K562 (cell line): Measurements from ENCODE around the gene SPEF1. TPM values are rescaled to one million over a fixed set of nuclear protein-coding genes. Genes with fewer than 3 reads are reported as not detected.
A peak's percentile ranks its signal among the peaks of the same experiment; 100 is the strongest.

Experiments used
- ATAC-seq: fragments of 200-7000 bp; cut with Tn5 transposase; 3 replicates; pipeline ENCODE4 v1.9.1; 2020; ENCODE audit warnings: moderate library complexity
- BruUV-seq: library from RNA; stranded (reverse); fragments of 400-500 nt; replicated peaks from 2 replicates; lab custom pipeline; 2021; lab: Mats Ljungman, UMichigan
- CTCF ChIA-PET: fragments of 300-600 bp; formaldehyde crosslinking; extraction: SDS; loops from one replicate; lab custom pipeline; 2021; ENCODE audit warnings: low intra/inter-chr PET ratio; lab: Yijun Ruan, JAX
- POLR2A ChIA-PET: fragments of 300-600, 350-650 bp; sonication (Branson Sonifier 250); formaldehyde crosslinking; extraction: SDS; loops from one replicate; lab custom pipeline; 2021; ENCODE audit warnings: antibody characterized with exemption, inconsistent platforms; lab: Yijun Ruan, JAX
- DNase-seq, 4 experiments: peaks; one replicate each; pipeline versions ENCODE4 v3.0.0 to v3.0.0-alpha.2; 2011 to 2018; ENCODE audit warnings: low spot score in 3 of 4, mixed read lengths in 3 of 4; ENCODE audit errors: extremely low read depth in 1 of 4
- FAIRE-seq: peaks from 2 replicates; lab custom pipeline; 2011; peaks lifted over from hg19 to GRCh38; lab: Jason Lieb, UNC
- H2AFZ ChIP-seq: 2 replicates; pipeline ENCODE4 v1.6.0; 2011; ENCODE audit warnings: low read depth, low read length, control low read depth, inconsistent platforms
- H3K27ac ChIP-seq: fragments of 200-600 bp; 3 replicates; pipeline ENCODE4 v1.8.0; 2011; ENCODE audit warnings: low read depth, mild to moderate bottlenecking, control low read depth, inconsistent platforms, low read length, moderate library complexity, mixed read lengths; ENCODE audit errors: extremely low read depth
- H3K27me3 ChIP-seq, 2 experiments: fragments of 300-600 bp in 1 of 2; 2 replicates in 1 of 2; 3 replicates in 1 of 2; pipeline versions ENCODE4 v1.6.0 to v1.8.0; 2011; ENCODE audit warnings: inconsistent platforms in 2 of 2, low read length in 2 of 2, mild to moderate bottlenecking in 1 of 2, mixed read lengths in 1 of 2, moderate library complexity in 1 of 2; ENCODE audit not compliant: control insufficient read depth in 2 of 2, insufficient read depth in 2 of 2
- H3K36me3 ChIP-seq: fragments of 300-600 bp; 3 replicates; pipeline ENCODE4 v1.8.0; 2011; ENCODE audit warnings: mild to moderate bottlenecking, low read length, inconsistent platforms; ENCODE audit not compliant: control insufficient read depth, insufficient read depth
- H3K4me1 ChIP-seq, 2 experiments: fragments of 200-600 bp in 1 of 2; replicated peaks in 1 of 2; 2 replicates in 1 of 2; 3 replicates in 1 of 2; pipeline versions ENCODE4 v1.5.1 to v1.8.0; 2011; ENCODE audit warnings: inconsistent platforms in 2 of 2, low read length in 2 of 2, mild to moderate bottlenecking in 1 of 2, mixed read lengths in 1 of 2, moderate library complexity in 1 of 2; ENCODE audit not compliant: control insufficient read depth in 2 of 2, insufficient read depth in 2 of 2
- H3K4me2 ChIP-seq: 2 replicates; pipeline ENCODE4 v1.6.1; 2011; ENCODE audit warnings: low read length, control low read depth, inconsistent platforms, mixed read lengths; ENCODE audit not compliant: insufficient read depth
- H3K4me3 ChIP-seq: fragments of 200-600 bp; sonication (generic), shearing (Covaris generic); 2 replicates; pipeline ENCODE4 v1.5.1; 2016; ENCODE audit warnings: control low read depth, inconsistent platforms
- H3K79me2 ChIP-seq: fragments of 200-600 bp; 3 replicates; pipeline ENCODE4 v1.8.0; 2011; ENCODE audit warnings: low read length, inconsistent platforms; ENCODE audit not compliant: control insufficient read depth, insufficient read depth
- H3K9ac ChIP-seq, 2 experiments: 2 replicates each; pipeline versions ENCODE4 v1.6.0 to v1.6.1; 2011; ENCODE audit warnings: low read depth in 2 of 2, low read length in 2 of 2, control low read depth in 1 of 2, inconsistent platforms in 1 of 2, mild to moderate bottlenecking in 1 of 2, mixed read lengths in 1 of 2; ENCODE audit not compliant: insufficient read depth in 1 of 2
- H3K9me1 ChIP-seq: one replicate; pipeline ENCODE4 v1.6.0; 2011; ENCODE audit warnings: inconsistent platforms, mild to moderate bottlenecking, low read length, moderate library complexity; ENCODE audit not compliant: control insufficient read depth, insufficient read depth
- H3K9me3 ChIP-seq: replicated peaks from 2 replicates; pipeline ENCODE4 v1.5.1; 2011; ENCODE audit warnings: low read depth, low read length, inconsistent platforms; ENCODE audit not compliant: control insufficient read depth, insufficient read depth
- H4K20me1 ChIP-seq: replicated peaks from 2 replicates; pipeline ENCODE4 v1.6.1; 2011; ENCODE audit warnings: low read length, inconsistent platforms, mixed read lengths; ENCODE audit not compliant: control insufficient read depth, insufficient read depth
- NFIC ChIP-seq: fragments of 450-650 bp; IDR thresholded peaks from 2 replicates; pipeline ENCODE4 v1.6.1; 2017; ENCODE audit warnings: mild to moderate bottlenecking, inconsistent platforms
- PRDM10 ChIP-seq: fragments of 450-650 bp; IDR thresholded peaks from 2 replicates; pipeline ENCODE4 v1.6.1; 2018; ENCODE audit not compliant: partially characterized antibody
- SRSF3 ChIP-seq: fragments of 200-400 bp; formaldehyde crosslinking; IDR thresholded peaks from 2 replicates; pipeline ENCODE4 v1.6.1; 2016; ENCODE audit warnings: mild to moderate bottlenecking, low read length, moderate library complexity; ENCODE audit not compliant: insufficient read depth
- ZNF121 ChIP-seq: sonication (generic); formaldehyde crosslinking; conservative IDR thresholded peaks from 2 replicates; pipeline ENCODE4 v1.8.0; 2022; ENCODE audit warnings: missing genetic modification reagents
- WGBS: fragments of 100-300 bp; shearing (Covaris generic); methylation state at CpG from one replicate; pipeline ENCODE4 v1.1.6; 2016; ENCODE audit warnings: low coverage, mixed read lengths; ENCODE audit not compliant: insufficient coverage; ENCODE audit errors: missing lambda C conversion rate; 5-methylcytosine and 5-hydroxymethylcytosine counted together
- in situ Hi-C: fragments of 300-500 bp; cut with MboI; formaldehyde crosslinking; loops from 4 replicates; pipeline ENCODE4 v1.15.0; 2018; ENCODE audit warnings: inconsistent platforms, mixed read lengths
- intact Hi-C: fragments of 100-400 bp; cut with micrococcal nuclease; formaldehyde crosslinking; loops from 2 replicates; pipeline ENCODE4 v1.14.2; 2022
- polyA plus RNA-seq, 8 experiments: library from polyadenylated mRNA; depleted of rRNA in 4 of 8; stranded (reverse) in 5 of 8; unstranded in 3 of 8; fragments of >200 nt; fragmentation: Nextera tagmentation in 2 of 8; fragmentation: Illumina TruSeq in 1 of 8; extraction: Ambion mirVana in 2 of 8; extraction: Trizol in 1 of 8; gene quantifications; 2 replicates each; pipeline versions ENCODE4 v1.2.1 to v1.2.3, GENCODE V29; 2011 to 2014; ENCODE audit warnings: inconsistent platforms in 1 of 8, missing spikeins in 1 of 8
- total RNA-seq, 7 experiments: library from RNA; depleted of rRNA in 6 of 7; stranded (reverse); fragments of >200 nt in 6 of 7; fragmentation: Illumina TruSeq in 2 of 7; extraction: Trizol in 2 of 7; gene quantifications; 2 replicates each; pipeline versions ENCODE4 v1.2.1 to v1.2.3, GENCODE V29; 2011 to 2021; ENCODE audit warnings: low replicate concordance in 1 of 7

Gene SPEF1
- total and polyA plus RNA-seq, 9 of the 15 experiments (the other 6 are each of a cell fraction or from before 2014, with no cell fraction given): not detected

GRCh38 chr20:3814928-3815495, 33.8 kb upstream of the SPEF1 start (continued):
- peak; percentile 69 for TF ChIP-seq PRDM10

- POLR2A ChIA-PET: interaction anchor here (0.6 kb wide), 1 partner anchor 13 kb away, joined by 3 read pairs; no protein-coding TSS in a partner anchor
- CTCF ChIA-PET: no interaction called here
- DNase-seq (peak in 1 of 4 experiments; percentile 1), ATAC-seq (no peak), FAIRE-seq (no peak)
- Histone ChIP-seq H3K9ac (no peak overlapping the region), H3K4me1 (peaks cover 18 to 21% of the 10 kb centered on the region in 2 experiments), H3K27ac (no peak overlapping the region), H3K4me3 (no peak overlapping the region), H4K20me1 (no peaks in the 10 kb centered on the region), H3K79me2 (no peaks in the 10 kb centered on the region), H3K9me1 (no peaks in the 10 kb centered on the region), H2AFZ (no peak overlapping the region), H3K36me3 (no peaks in the 10 kb centered on the region), H3K4me2 (no peak overlapping the region), H3K27me3 (no peaks in the 10 kb centered on the region), H3K9me3 (no peaks in the 10 kb centered on the region)
- in situ Hi-C loops: no loop called here
- BruUV-seq: no TSS peak
- 67% methylated on average over 9 of the region's 12 CpGs for WGBS
- intact Hi-C loops: no loop called here
- TF ChIP-seq SRSF3 (no peak), NFIC (peak; percentile 41; the same call in 1 of the 2 replicates), ZNF121 (CRISPR knock-in tag) (peak; percentile 21; the same call in 1 of the 2 replicates)
Measured at GRCh38 chr20:3813848-3814581, 32.8 kb upstream of the SPEF1 start.
